ENCODE measurements around the gene MRTFA. TPM values are rescaled to one million over a fixed set of nuclear protein-coding genes. Genes with fewer than 3 reads are reported as not detected.
"Not testable (repeated sequence)": the region's sequence is repeated elsewhere in the genome, so short reads cannot be mapped to it uniquely, and the experiment has no call there.

Gene MRTFA
- total RNA-seq, 1 experiment from 2014 or later = 44.7 TPM

DNA sequence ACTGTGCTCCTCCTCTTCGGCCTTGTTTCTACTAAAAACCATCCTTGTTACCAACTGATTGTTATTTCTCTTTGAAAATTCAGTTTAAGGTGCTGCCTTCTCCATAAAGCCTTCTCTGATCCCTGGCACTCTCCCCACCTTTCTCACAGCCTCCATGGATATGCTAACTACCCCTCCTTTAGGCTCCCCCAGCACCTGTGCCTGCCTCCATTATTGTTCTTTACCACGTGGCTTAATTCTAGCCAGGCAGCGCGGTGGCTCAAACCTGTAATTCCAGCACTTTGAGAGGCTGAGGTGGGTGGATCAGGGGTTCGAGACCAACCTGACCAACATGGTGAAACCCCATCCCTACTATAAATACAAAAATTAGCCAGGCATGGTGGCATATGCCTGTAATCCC lies 96.3 kb downstream of the MRTFA start:
- Histone ChIP-seq H3K4me2 (no peak overlapping the region), H3K4me3 (no peak overlapping the region), H3K9me3 (ENCODE audit: insufficient read depth, low read depth) (no peaks in the 10 kb centered on the region), H3K27me3 (ENCODE audit: insufficient read depth, low read depth) (no peaks in the 10 kb centered on the region), H3K36me3 (ENCODE audit: low read depth) (no peaks in the 10 kb centered on the region), H3K79me2 (ENCODE audit: low read depth) (peaks cover 15% of the 10 kb centered on the region; the same call in 1 of the 2 replicates), H3F3A (ENCODE audit: insufficient read depth, low read depth) (peaks cover 9% of the 10 kb centered on the region; the same call in 1 of the 2 replicates), H3K4me1 (replicated peaks; ENCODE audit: insufficient read depth) (no peaks in the 10 kb centered on the region), H3K9me2 (ENCODE audit: insufficient read depth) (no peaks in the 10 kb centered on the region), H4K20me1 (ENCODE audit: insufficient read depth) (peaks cover 4% of the 10 kb centered on the region; the same call in 1 of the 2 replicates), H2AFZ (no peak overlapping the region), H3K27ac (no peak overlapping the region)
- ChIA-PET CTCF (no interaction called here), POLR2A (ENCODE audit: unreplicated experiment) (no interaction called here)
- TF ChIP-seq EZH2 (IDR thresholded peaks at IDR 0.05; ENCODE audit: low read depth) (no peak), CTCF (conservative IDR thresholded peaks at IDR 0.05) (no peak)
- DNase-seq = no peak
- BruUV-seq (replicated peaks) = no TSS peak
- intact Hi-C loops (cut with micrococcal nuclease; ENCODE audit: unreplicated experiment) = no loop called here

- H3K9me2 ChIP-seq (ENCODE audit: insufficient read depth); BruUV-seq (replicated peaks); H4K20me1 ChIP-seq (ENCODE audit: insufficient read depth); H3K27ac ChIP-seq; POLR2A ChIA-PET (ENCODE audit: unreplicated experiment); CTCF ChIA-PET; H2AFZ ChIP-seq; H3K36me3 ChIP-seq (ENCODE audit: low read depth); H3K9me3 ChIP-seq (ENCODE audit: insufficient read depth, low read depth); H3K27me3 ChIP-seq (ENCODE audit: insufficient read depth, low read depth); DNase-seq; H3K4me2 ChIP-seq; H3K4me3 ChIP-seq; intact Hi-C loops (cut with micrococcal nuclease; ENCODE audit: unreplicated experiment): not testable (repeated sequence)
- H3F3A ChIP-seq (ENCODE audit: insufficient read depth, low read depth) = peaks cover 24% of the 10 kb centered on the region; the same call in 1 of the 2 replicates
- H3K79me2 ChIP-seq (ENCODE audit: low read depth) = peaks cover 39% of the 10 kb centered on the region
- peaks cover 18% of the 10 kb centered on the region for H3K4me1 ChIP-seq (replicated peaks; ENCODE audit: insufficient read depth)
These were observed 100.4 kb downstream of the MRTFA start for GRCh38 chr22:40536149-40536548.

DNA sequence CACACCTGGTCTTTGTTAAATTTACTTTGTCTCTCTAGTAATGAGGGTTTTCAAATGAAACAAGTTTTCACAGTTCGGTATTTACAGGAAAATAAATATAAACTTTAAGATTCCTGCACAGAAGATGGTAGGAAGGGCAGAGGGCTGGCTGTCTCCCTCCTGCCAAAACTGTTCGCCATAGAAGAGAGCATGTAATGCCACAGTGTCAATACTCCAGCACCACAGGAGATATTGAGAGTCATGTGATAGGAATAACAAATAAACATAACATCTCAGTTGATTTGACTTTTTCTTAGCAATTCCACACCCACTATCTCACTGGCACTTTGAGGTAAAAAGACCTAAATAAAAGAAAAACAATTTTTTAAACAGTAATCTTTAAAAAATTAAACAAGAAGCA lies 100.9 kb downstream of the MRTFA start:
- POLR2A ChIA-PET (ENCODE audit: unreplicated experiment) = no interaction called here

More for the DNA sequence above, 100.9 kb downstream of the MRTFA start:
- peaks cover 38% of the 10 kb centered on the region for H3K79me2 ChIP-seq (ENCODE audit: low read depth)
- H3K4me3 ChIP-seq = no peak overlapping the region
- intact Hi-C loops (cut with micrococcal nuclease; ENCODE audit: unreplicated experiment) = no loop called here
- no peaks in the 10 kb centered on the region for H3K9me2 ChIP-seq (ENCODE audit: insufficient read depth)
- BruUV-seq (replicated peaks) = no TSS peak
- H3K9me3 ChIP-seq (ENCODE audit: insufficient read depth, low read depth) = no peaks in the 10 kb centered on the region
- DNase-seq = no peak
- TF ChIP-seq CTCF (conservative IDR thresholded peaks at IDR 0.05) (no peak), EZH2 (IDR thresholded peaks at IDR 0.05; ENCODE audit: low read depth) (no peak)
- H3F3A ChIP-seq (ENCODE audit: insufficient read depth, low read depth) = peaks cover 24% of the 10 kb centered on the region; the same call in 1 of the 2 replicates
- CTCF ChIA-PET = no interaction called here
- no peaks in the 10 kb centered on the region for H3K36me3 ChIP-seq (ENCODE audit: low read depth)
- no peaks in the 10 kb centered on the region for H3K27me3 ChIP-seq (ENCODE audit: insufficient read depth, low read depth)
- H3K4me2 ChIP-seq = no peak overlapping the region
- H3K27ac ChIP-seq = no peak overlapping the region
- H2AFZ ChIP-seq = no peak overlapping the region
- 0 out of 2 replicates have a peak, but pooled peaks cover 4% of the 10 kb centered on the region for H4K20me1 ChIP-seq (ENCODE audit: insufficient read depth)
- peaks cover 18% of the 10 kb centered on the region for H3K4me1 ChIP-seq (replicated peaks; ENCODE audit: insufficient read depth)

All from PC-9 (cell line).